CD14-positive monocyte (primary cell): Measurements from ENCODE around the gene ZNF579. TPM values are rescaled to one million over a fixed set of nuclear protein-coding genes. Genes with fewer than 3 reads are reported as not detected.

Experiments
- DNase-seq, 3 donors: peaks; one replicate each; pipeline ENCODE4 v3.0.0-alpha.2; 2011 to 2022
- H2AFZ ChIP-seq: 2 replicates; pipeline ENCODE4 v1.6.0; 2012; ENCODE audit warnings: mild to moderate bottlenecking, low read depth, low read length, inconsistent platforms; ENCODE audit not compliant: insufficient read depth, poor library complexity, severe bottlenecking
- H3K27ac ChIP-seq, 2 donors: 1 replicate in 1 of 2; 2 replicates in 1 of 2; pipeline ENCODE4 v1.5.1; 2012 to 2013; ENCODE audit warnings: low read length in 2 of 2, control low read depth in 1 of 2, inconsistent platforms in 1 of 2, low read depth in 1 of 2, mild to moderate bottlenecking in 1 of 2
- H3K27me3 ChIP-seq, 2 donors: one replicate each; pipeline versions ENCODE4 v1.6.0 to v1.6.1; 2011 to 2013; ENCODE audit warnings: low read length in 2 of 2; ENCODE audit not compliant: control insufficient read depth in 2 of 2, insufficient read depth in 2 of 2
- H3K36me3 ChIP-seq, 2 donors: replicated peaks in 1 of 2; 1 replicate in 1 of 2; 2 replicates in 1 of 2; pipeline versions ENCODE4 v1.5.1 to v1.6.1; 2012 to 2013; ENCODE audit warnings: low read length in 2 of 2, control low read depth in 1 of 2, inconsistent platforms in 1 of 2, mild to moderate bottlenecking in 1 of 2; ENCODE audit not compliant: insufficient read depth in 2 of 2, control insufficient read depth in 1 of 2
- H3K4me1 ChIP-seq, 2 donors: 1 replicate in 1 of 2; 2 replicates in 1 of 2; pipeline versions ENCODE4 v1.5.1 to v1.6.1; 2012 to 2013; ENCODE audit warnings: low read length in 2 of 2, control low read depth in 1 of 2, inconsistent platforms in 1 of 2, mild to moderate bottlenecking in 1 of 2, moderate library complexity in 1 of 2; ENCODE audit not compliant: insufficient read depth in 2 of 2, control insufficient read depth in 1 of 2
- H3K4me2 ChIP-seq: replicated peaks from 2 replicates; pipeline ENCODE3; 2012; ENCODE audit warnings: low read length, moderate library complexity, mild to moderate bottlenecking; ENCODE audit not compliant: poor library complexity, severe bottlenecking; ENCODE audit errors: extremely low read depth
- H3K4me3 ChIP-seq, 3 experiments: fragments of 200-600 bp in 1 of 3; sonication (generic) in 1 of 3; replicated peaks in 1 of 3; 1 replicate in 2 of 3; 2 replicates in 1 of 3; pipeline ENCODE4 v1.5.1; 2011 to 2013; ENCODE audit warnings: low read length in 3 of 3, mild to moderate bottlenecking in 3 of 3, control low read depth in 2 of 3, low read depth in 2 of 3, inconsistent platforms in 1 of 3, moderate library complexity in 1 of 3
- H3K79me2 ChIP-seq: 2 replicates; pipeline ENCODE4 v1.6.0; 2012; ENCODE audit warnings: mild to moderate bottlenecking, control low read depth, inconsistent platforms, low read length, moderate library complexity; ENCODE audit not compliant: insufficient read depth
- H3K9ac ChIP-seq: 2 replicates; pipeline ENCODE4 v1.6.0; 2017; ENCODE audit warnings: low read length, mild to moderate bottlenecking; ENCODE audit not compliant: insufficient read depth, poor library complexity, severe bottlenecking
- H3K9me3 ChIP-seq, 2 donors: replicated peaks in 1 of 2; 1 replicate in 1 of 2; 2 replicates in 1 of 2; pipeline versions ENCODE4 v1.5.1 to v1.6.1; 2012 to 2013; ENCODE audit warnings: low read length in 2 of 2, control low read depth in 1 of 2; ENCODE audit not compliant: control insufficient read depth in 1 of 2, insufficient read depth in 1 of 2
- H4K20me1 ChIP-seq: 2 replicates; pipeline ENCODE4 v1.6.0; 2012; ENCODE audit warnings: mild to moderate bottlenecking, low read length, control low read depth, moderate library complexity; ENCODE audit not compliant: insufficient read depth
- H3K27ac Mint-ChIP-seq, 7 donors: one replicate each; pipeline ENCODE4 v1.8.0; 2020; ENCODE audit warnings: mild to moderate bottlenecking in 7 of 7, mixed read lengths in 7 of 7, moderate library complexity in 6 of 7, inconsistent platforms in 2 of 7
- H3K27me3 Mint-ChIP-seq, 3 donors: one replicate each; pipeline ENCODE4 v1.8.0; 2021 to 2022; ENCODE audit warnings: low read depth in 3 of 3, mild to moderate bottlenecking in 3 of 3, mixed read lengths in 3 of 3, moderate library complexity in 3 of 3, inconsistent platforms in 1 of 3
- H3K36me3 Mint-ChIP-seq, 2 donors: one replicate each; pipeline ENCODE4 v1.8.0; 2020; ENCODE audit warnings: mixed read lengths in 2 of 2, inconsistent platforms in 1 of 2, mild to moderate bottlenecking in 1 of 2
- H3K4me1 Mint-ChIP-seq: one replicate; pipeline ENCODE4 v1.8.0; 2020; ENCODE audit warnings: mild to moderate bottlenecking, mixed read lengths
- H3K4me3 Mint-ChIP-seq, 2 donors: one replicate each; pipeline ENCODE4 v1.8.0; 2020; ENCODE audit warnings: mild to moderate bottlenecking in 2 of 2, mixed read lengths in 2 of 2, moderate library complexity in 1 of 2
- H3K9me3 Mint-ChIP-seq, 7 donors: one replicate each; pipeline ENCODE4 v1.8.0; 2020 to 2022; ENCODE audit warnings: mixed read lengths in 7 of 7, mild to moderate bottlenecking in 6 of 7, moderate library complexity in 6 of 7, inconsistent platforms in 2 of 7
- WGBS: methylation state at CpG from one replicate; pipeline ENCODE4 v1.1.5; 2013; ENCODE audit warnings: missing lambda C conversion rate; ENCODE audit not compliant: insufficient coverage; 5-methylcytosine and 5-hydroxymethylcytosine counted together
- intact Hi-C, 2 donors: fragments of 100-400 bp; cut with micrococcal nuclease; formaldehyde crosslinking; loops; one replicate each; pipeline versions ENCODE4 v1.15.0 to v1.15.1; 2023
- polyA plus RNA-seq, 3 donors: library from polyadenylated mRNA; depleted of rRNA in 1 of 3; unstranded in 2 of 3; stranded (reverse) in 1 of 3; fragments of 300-500 nt in 2 of 3; fragments of >200 nt in 1 of 3; fragmentation: Illumina TruSeq in 2 of 3; gene quantifications; 1 replicate in 2 of 3; 2 replicates in 1 of 3; pipeline ENCODE4 v1.2.3, GENCODE V29; 2012 to 2021
- TF ChIP-seq, protein P1 (sequence below): fragments of 200-600 bp; IDR thresholded peaks from one replicate; pipeline ENCODE4 v1.8.0; 2022; ENCODE audit warnings: antibody characterized with exemption, mild to moderate bottlenecking

The ZNF579 gene
- polyA plus RNA-seq, 3 donors: 0.05 to 1.8 TPM; not detected in 1

DNA sequence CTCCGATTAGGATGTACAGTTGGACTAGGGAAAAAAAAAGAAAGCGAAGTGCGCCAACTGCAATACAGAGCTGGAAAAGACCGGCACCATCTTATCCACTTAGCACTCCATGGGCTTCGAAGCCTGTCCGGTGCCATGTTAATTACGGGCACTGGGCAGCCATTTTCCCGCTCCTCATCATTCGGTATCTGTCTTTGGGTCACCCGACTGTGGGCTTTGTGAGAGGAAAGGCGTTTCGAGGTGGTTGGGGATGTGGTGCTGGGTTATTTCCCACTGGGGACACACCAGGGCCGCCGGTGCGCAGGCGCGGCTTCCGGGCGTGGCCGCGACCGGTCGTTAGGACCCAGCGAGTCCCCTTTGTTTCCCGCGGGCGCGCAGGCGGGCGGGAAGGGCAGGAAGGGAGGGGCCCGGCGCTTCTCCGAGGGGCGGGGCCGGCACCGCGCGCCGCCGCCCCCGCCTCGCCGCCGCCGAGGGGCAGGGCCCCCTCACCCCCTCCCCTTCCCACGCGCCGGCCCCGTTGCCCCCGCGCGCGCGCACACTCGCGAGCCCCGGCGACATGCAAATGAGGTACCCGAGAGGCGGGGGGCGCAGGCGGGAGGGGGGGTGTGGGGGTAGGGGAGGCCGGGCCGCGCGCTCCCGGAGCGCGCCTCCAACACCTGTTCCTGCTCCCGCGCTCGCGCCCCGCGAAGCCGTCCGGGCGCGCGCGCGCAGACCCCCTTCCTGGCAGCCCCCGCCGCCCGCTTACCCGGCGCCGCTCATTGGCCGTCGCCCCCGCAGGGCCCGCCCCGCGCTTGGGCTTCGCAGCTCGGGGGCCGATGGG is 19.4 kb upstream of the ZNF579 start, which contains the start of gene ZNF524:
TSS of gene ZNF524 (plus strand) at position 447 of the 820 bp plus-strand sequence. CDS start 1,825 bp downstream, outside the sequence.
- H3K36me3 Mint-ChIP-seq: peaks cover 20 to 29% of the 10 kb centered on the region in 2 donors
- peaks cover 32% of the 10 kb centered on the region for H3K4me1 Mint-ChIP-seq
- H3K9me3 ChIP-seq: peaks cover 0 to 10% of the 10 kb centered on the region in 2 donors
- peak within 1 kb of the TSS; percentile 91 to 99 (median 97) for H3K27ac Mint-ChIP-seq
- peak within 1 kb of the TSS; percentile 69 to 92 (median 84) for H3K4me3 ChIP-seq
- H3K4me3 Mint-ChIP-seq: peak within 1 kb of the TSS; percentile 95 to 100
- peak within 1 kb of the TSS; percentile 81 for H2AFZ ChIP-seq
- intact Hi-C loops: loop anchor here (1.0 to 10.0 kb wide), 4 partner anchors 13 to 195 kb away; partner anchors contain the start of genes UBE2S (in 1 of the 2) and ZNF784 (in 1 of the 2)
- H3K27me3 Mint-ChIP-seq: no peaks in the 10 kb centered on the region
- H3K4me1 ChIP-seq: peaks cover 25 to 42% of the 10 kb centered on the region in 2 donors
- DNase-seq: peak in 2 of 3 donors; percentile 86 to 87
- no peaks in the 10 kb centered on the region for H3K27me3 ChIP-seq
- peak within 1 kb of the TSS; percentile 86 for H3K9ac ChIP-seq
- H3K36me3 ChIP-seq: peaks cover 16 to 36% of the 10 kb centered on the region in 2 donors
- H3K9me3 Mint-ChIP-seq: peaks cover 6 to 16% (median 11%) of the 10 kb centered on the region in 7 donors
- TF ChIP-seq, protein P1, sequence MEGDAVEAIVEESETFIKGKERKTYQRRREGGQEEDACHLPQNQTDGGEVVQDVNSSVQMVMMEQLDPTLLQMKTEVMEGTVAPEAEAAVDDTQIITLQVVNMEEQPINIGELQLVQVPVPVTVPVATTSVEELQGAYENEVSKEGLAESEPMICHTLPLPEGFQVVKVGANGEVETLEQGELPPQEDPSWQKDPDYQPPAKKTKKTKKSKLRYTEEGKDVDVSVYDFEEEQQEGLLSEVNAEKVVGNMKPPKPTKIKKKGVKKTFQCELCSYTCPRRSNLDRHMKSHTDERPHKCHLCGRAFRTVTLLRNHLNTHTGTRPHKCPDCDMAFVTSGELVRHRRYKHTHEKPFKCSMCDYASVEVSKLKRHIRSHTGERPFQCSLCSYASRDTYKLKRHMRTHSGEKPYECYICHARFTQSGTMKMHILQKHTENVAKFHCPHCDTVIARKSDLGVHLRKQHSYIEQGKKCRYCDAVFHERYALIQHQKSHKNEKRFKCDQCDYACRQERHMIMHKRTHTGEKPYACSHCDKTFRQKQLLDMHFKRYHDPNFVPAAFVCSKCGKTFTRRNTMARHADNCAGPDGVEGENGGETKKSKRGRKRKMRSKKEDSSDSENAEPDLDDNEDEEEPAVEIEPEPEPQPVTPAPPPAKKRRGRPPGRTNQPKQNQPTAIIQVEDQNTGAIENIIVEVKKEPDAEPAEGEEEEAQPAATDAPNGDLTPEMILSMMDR: no peak
- H3K27ac ChIP-seq: peak within 1 kb of the TSS; percentile 78 to 90
- peaks cover 41% of the 10 kb centered on the region for H3K79me2 ChIP-seq
- no peaks in the 10 kb centered on the region for H4K20me1 ChIP-seq
- peak within 1 kb of the TSS; percentile 97 for H3K4me2 ChIP-seq
- 0% methylated on average over 52 of the region's 97 CpGs for WGBS

DNA sequence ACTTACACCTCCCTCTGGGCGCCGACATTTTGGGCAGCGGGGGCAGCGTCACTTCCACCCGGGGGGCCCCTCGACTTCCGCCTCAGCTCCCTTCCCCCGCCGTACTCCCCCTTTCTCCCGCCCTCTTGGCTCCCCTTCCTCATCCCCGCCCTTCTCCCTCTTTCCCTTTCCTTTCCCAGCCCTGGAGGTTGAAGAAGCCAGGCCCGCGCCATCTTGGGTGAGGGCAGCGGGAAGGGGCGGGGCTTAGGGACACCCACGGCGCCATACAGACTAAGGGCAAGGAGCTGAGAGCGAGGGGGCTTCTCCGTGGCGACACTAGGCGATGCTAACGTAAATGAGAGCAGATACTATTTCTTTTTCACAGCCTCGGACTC is 18.8 kb upstream of the ZNF579 start, which contains the start of gene FIZ1:
TSS of gene FIZ1 (minus strand) at position 50 of the 374 bp plus-strand sequence. CDS start 1,652 bp downstream, outside the sequence.
- no peaks in the 10 kb centered on the region for H4K20me1 ChIP-seq
- peak within 1 kb of the TSS; percentile 91 to 99 (median 97) for H3K27ac Mint-ChIP-seq
- TF ChIP-seq, protein P1: no peak
- peaks cover 0 to 10% of the 10 kb centered on the region in 2 donors for H3K9me3 ChIP-seq
- peaks cover 25 to 34% of the 10 kb centered on the region in 2 donors for H3K36me3 Mint-ChIP-seq
- WGBS: 0% methylated on average over 22 of the region's 23 CpGs
- H3K4me2 ChIP-seq: peak within 1 kb of the TSS; percentile 97
- peak within 1 kb of the TSS; percentile 95 to 100 for H3K4me3 Mint-ChIP-seq
- intact Hi-C loops: loop anchor here (1.0 to 2.0 kb wide), 3 partner anchors 12 to 77 kb away; partner anchors contain the start of gene ZNF784 (in 1 of the 2)
- peaks cover 18 to 41% of the 10 kb centered on the region in 2 donors for H3K36me3 ChIP-seq
- H3K9ac ChIP-seq: peak within 1 kb of the TSS; percentile 86
- H3K9me3 Mint-ChIP-seq: peaks cover 6 to 18% (median 12%) of the 10 kb centered on the region in 7 donors
- H3K27me3 ChIP-seq: no peaks in the 10 kb centered on the region
- H3K4me1 ChIP-seq: peaks cover 20 to 37% of the 10 kb centered on the region in 2 donors
- H3K79me2 ChIP-seq: peaks cover 41% of the 10 kb centered on the region
- no peaks in the 10 kb centered on the region for H3K27me3 Mint-ChIP-seq
- peaks cover 27% of the 10 kb centered on the region for H3K4me1 Mint-ChIP-seq
- peak within 1 kb of the TSS; percentile 78 to 90 for H3K27ac ChIP-seq
- H3K4me3 ChIP-seq: peak within 1 kb of the TSS; percentile 69 to 92 (median 84)
- peak; percentile 96 to 99 (median 98) for DNase-seq
- H2AFZ ChIP-seq: peak within 1 kb of the TSS; percentile 81
